Measurements from ENCODE around the gene PRKAA1.
"Not testable (repeated sequence)": the region's sequence is repeated elsewhere in the genome, so short reads cannot be mapped to it uniquely, and the experiment has no call there.

- TF ChIP-seq POLR2AphosphoS5 (IDR thresholded peaks at IDR 0.05); EP300 (conservative IDR thresholded peaks at IDR 0.05; ENCODE audit: poor library complexity, severe bottlenecking); EZH2 (IDR thresholded peaks at IDR 0.05; ENCODE audit: borderline replicate concordance, insufficient read depth, low read length, poor library complexity, severe bottlenecking); MXI1 (conservative IDR thresholded peaks at IDR 0.05; ENCODE audit: poor library complexity, severe bottlenecking); SMC3 (conservative IDR thresholded peaks at IDR 0.05; ENCODE audit: poor library complexity): not testable (repeated sequence)
- TF ChIP-seq, protein P1, sequence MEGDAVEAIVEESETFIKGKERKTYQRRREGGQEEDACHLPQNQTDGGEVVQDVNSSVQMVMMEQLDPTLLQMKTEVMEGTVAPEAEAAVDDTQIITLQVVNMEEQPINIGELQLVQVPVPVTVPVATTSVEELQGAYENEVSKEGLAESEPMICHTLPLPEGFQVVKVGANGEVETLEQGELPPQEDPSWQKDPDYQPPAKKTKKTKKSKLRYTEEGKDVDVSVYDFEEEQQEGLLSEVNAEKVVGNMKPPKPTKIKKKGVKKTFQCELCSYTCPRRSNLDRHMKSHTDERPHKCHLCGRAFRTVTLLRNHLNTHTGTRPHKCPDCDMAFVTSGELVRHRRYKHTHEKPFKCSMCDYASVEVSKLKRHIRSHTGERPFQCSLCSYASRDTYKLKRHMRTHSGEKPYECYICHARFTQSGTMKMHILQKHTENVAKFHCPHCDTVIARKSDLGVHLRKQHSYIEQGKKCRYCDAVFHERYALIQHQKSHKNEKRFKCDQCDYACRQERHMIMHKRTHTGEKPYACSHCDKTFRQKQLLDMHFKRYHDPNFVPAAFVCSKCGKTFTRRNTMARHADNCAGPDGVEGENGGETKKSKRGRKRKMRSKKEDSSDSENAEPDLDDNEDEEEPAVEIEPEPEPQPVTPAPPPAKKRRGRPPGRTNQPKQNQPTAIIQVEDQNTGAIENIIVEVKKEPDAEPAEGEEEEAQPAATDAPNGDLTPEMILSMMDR (IDR thresholded peaks at IDR 0.05; ENCODE audit: poor library complexity, severe bottlenecking), result not testable (repeated sequence)
- TF ChIP-seq, protein P2, sequence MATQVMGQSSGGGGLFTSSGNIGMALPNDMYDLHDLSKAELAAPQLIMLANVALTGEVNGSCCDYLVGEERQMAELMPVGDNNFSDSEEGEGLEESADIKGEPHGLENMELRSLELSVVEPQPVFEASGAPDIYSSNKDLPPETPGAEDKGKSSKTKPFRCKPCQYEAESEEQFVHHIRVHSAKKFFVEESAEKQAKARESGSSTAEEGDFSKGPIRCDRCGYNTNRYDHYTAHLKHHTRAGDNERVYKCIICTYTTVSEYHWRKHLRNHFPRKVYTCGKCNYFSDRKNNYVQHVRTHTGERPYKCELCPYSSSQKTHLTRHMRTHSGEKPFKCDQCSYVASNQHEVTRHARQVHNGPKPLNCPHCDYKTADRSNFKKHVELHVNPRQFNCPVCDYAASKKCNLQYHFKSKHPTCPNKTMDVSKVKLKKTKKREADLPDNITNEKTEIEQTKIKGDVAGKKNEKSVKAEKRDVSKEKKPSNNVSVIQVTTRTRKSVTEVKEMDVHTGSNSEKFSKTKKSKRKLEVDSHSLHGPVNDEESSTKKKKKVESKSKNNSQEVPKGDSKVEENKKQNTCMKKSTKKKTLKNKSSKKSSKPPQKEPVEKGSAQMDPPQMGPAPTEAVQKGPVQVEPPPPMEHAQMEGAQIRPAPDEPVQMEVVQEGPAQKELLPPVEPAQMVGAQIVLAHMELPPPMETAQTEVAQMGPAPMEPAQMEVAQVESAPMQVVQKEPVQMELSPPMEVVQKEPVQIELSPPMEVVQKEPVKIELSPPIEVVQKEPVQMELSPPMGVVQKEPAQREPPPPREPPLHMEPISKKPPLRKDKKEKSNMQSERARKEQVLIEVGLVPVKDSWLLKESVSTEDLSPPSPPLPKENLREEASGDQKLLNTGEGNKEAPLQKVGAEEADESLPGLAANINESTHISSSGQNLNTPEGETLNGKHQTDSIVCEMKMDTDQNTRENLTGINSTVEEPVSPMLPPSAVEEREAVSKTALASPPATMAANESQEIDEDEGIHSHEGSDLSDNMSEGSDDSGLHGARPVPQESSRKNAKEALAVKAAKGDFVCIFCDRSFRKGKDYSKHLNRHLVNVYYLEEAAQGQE (IDR thresholded peaks at IDR 0.05; ENCODE audit: borderline replicate concordance), result not testable (repeated sequence)
These were observed 5.5 kb downstream of the PRKAA1 start for GRCh38 chr5:40792691-40793090.

Data from neural cell (in vitro differentiated cells).